NT2/D1 (cell line): ENCODE data around the gene ACOX1.

Experiments used
- SUZ12 ChIP-seq: IDR thresholded peaks from 2 replicates; pipeline ENCODE4 v1.6.1; 2011; ENCODE audit not compliant: insufficient read length, insufficient read depth; ENCODE audit errors: extremely low read depth
- YY1 ChIP-seq: IDR thresholded peaks from 2 replicates; pipeline ENCODE4 v1.6.1; 2011; ENCODE audit not compliant: insufficient read length, insufficient read depth
- ZNF274 ChIP-seq: IDR thresholded peaks from 2 replicates; pipeline ENCODE4 v1.6.1; 2011; ENCODE audit warnings: mild to moderate bottlenecking, low read depth, low read length

- TF ChIP-seq SUZ12 (no peak), YY1 (no peak), ZNF274 (no peak)
These were observed 63.7 kb downstream of the ACOX1 start for GRCh38 chr17:75915268-75915667.
